HEK293 (cell line): ENCODE results near the gene HDLBP.

Source experiments
- CTCF ChIA-PET: fragments of 350-600 bp; formaldehyde crosslinking; extraction: SDS; loops from one replicate; lab custom pipeline; 2021; ENCODE audit warnings: antibody characterized with exemption; lab: Yijun Ruan, JAX
- POLR2A ChIA-PET: fragments of 300-600 bp; formaldehyde crosslinking; extraction: SDS; loops from one replicate; lab custom pipeline; 2020; ENCODE audit warnings: antibody characterized with exemption, inconsistent platforms; lab: Yijun Ruan, JAX
- H3K27ac ChIP-seq: fragments of 200-500 bp; sonication (Bioruptor generic); 2 replicates; pipeline ENCODE4 v1.5.1; 2014; ENCODE audit warnings: low read depth, low read length, control low read depth, inconsistent platforms; ENCODE audit errors: extremely low read depth
- H3K36me3 ChIP-seq, 2 experiments: fragments of 200-500 bp in 1 of 2; sonication (Bioruptor generic) in 1 of 2; 1 replicate in 1 of 2; 2 replicates in 1 of 2; pipeline ENCODE4 v1.5.1; 2014 to 2017; ENCODE audit warnings: inconsistent platforms in 2 of 2, low read length in 2 of 2; ENCODE audit not compliant: control insufficient read depth in 2 of 2, insufficient read depth in 1 of 2
- H3K4me1 ChIP-seq: fragments of 200-500 bp; sonication (Bioruptor generic); 2 replicates; pipeline ENCODE4 v1.5.1; 2014; ENCODE audit warnings: mild to moderate bottlenecking, low read length, inconsistent platforms; ENCODE audit not compliant: control insufficient read depth, insufficient read depth
- H3K4me3 ChIP-seq: 2 replicates; pipeline ENCODE4 v1.5.1; 2011; ENCODE audit warnings: low read depth, mild to moderate bottlenecking, control low read depth, low read length, moderate library complexity
- H3K9me3 ChIP-seq: fragments of 200-500 bp; sonication (Bioruptor generic); 2 replicates; pipeline ENCODE4 v1.5.1; 2014; ENCODE audit warnings: low read depth, low read length, inconsistent platforms; ENCODE audit not compliant: control insufficient read depth, insufficient read depth
- GLIS1 ChIP-seq: fragments of 450-650 bp; formaldehyde crosslinking; IDR thresholded peaks from 2 replicates; pipeline ENCODE4 v1.5.1; 2016; ENCODE audit warnings: missing biosample characterization, missing genetic modification characterization
- KLF16 ChIP-seq: fragments of 450-650 bp; formaldehyde crosslinking; IDR thresholded peaks from 2 replicates; pipeline ENCODE4 v1.5.1; 2017; ENCODE audit warnings: missing biosample characterization, missing genetic modification characterization
- KLF8 ChIP-seq: fragments of 450-650 bp; formaldehyde crosslinking; IDR thresholded peaks from 2 replicates; pipeline ENCODE4 v1.5.1; 2016; ENCODE audit warnings: missing biosample characterization, missing genetic modification characterization
- MYNN ChIP-seq: fragments of 450-650 bp; formaldehyde crosslinking; IDR thresholded peaks from 2 replicates; pipeline ENCODE4 v1.5.1; 2016; ENCODE audit warnings: missing biosample characterization, missing genetic modification characterization, borderline replicate concordance
- PRDM10 ChIP-seq: fragments of 450-650 bp; formaldehyde crosslinking; IDR thresholded peaks from 2 replicates; pipeline ENCODE4 v1.5.1; 2016; ENCODE audit warnings: missing biosample characterization, missing genetic modification characterization
- SALL2 ChIP-seq: fragments of 450-650 bp; formaldehyde crosslinking; IDR thresholded peaks from 2 replicates; pipeline ENCODE4 v1.5.0; 2017; ENCODE audit warnings: missing biosample characterization, mild to moderate bottlenecking, missing genetic modification characterization, borderline replicate concordance
- ZBTB17 ChIP-seq: fragments of 450-650 bp; formaldehyde crosslinking; IDR thresholded peaks from 2 replicates; pipeline ENCODE4 v1.5.1; 2016; ENCODE audit warnings: missing biosample characterization, missing genetic modification characterization
- ZBTB21 ChIP-seq: fragments of 450-650 bp; formaldehyde crosslinking; IDR thresholded peaks from 2 replicates; pipeline ENCODE4 v1.5.1; 2017; ENCODE audit warnings: missing biosample characterization, missing genetic modification characterization
- ZBTB26 ChIP-seq: fragments of 450-650 bp; formaldehyde crosslinking; optimal IDR thresholded peaks from 2 replicates; pipeline ENCODE3; 2016; ENCODE audit warnings: missing biosample characterization, mild to moderate bottlenecking, missing genetic modification characterization
- ZBTB6 ChIP-seq: fragments of 450-650 bp; formaldehyde crosslinking; IDR thresholded peaks from 2 replicates; pipeline ENCODE4 v1.5.1; 2017; ENCODE audit warnings: missing biosample characterization, missing genetic modification characterization
- ZFHX2 ChIP-seq: fragments of 450-650 bp; formaldehyde crosslinking; conservative IDR thresholded peaks from 2 replicates; pipeline ENCODE4 v1.5.1; 2016; ENCODE audit warnings: missing biosample characterization, missing genetic modification characterization
- ZFP37 ChIP-seq: fragments of 450-650 bp; formaldehyde crosslinking; IDR thresholded peaks from 2 replicates; pipeline ENCODE4 v1.5.1; 2016; ENCODE audit warnings: missing biosample characterization, missing genetic modification characterization
- ZFP41 ChIP-seq: fragments of 450-650 bp; formaldehyde crosslinking; IDR thresholded peaks from 2 replicates; pipeline ENCODE4 v1.5.1; 2016; ENCODE audit warnings: missing biosample characterization, missing genetic modification characterization, borderline replicate concordance
- ZFP69B ChIP-seq: fragments of 450-650 bp; formaldehyde crosslinking; IDR thresholded peaks from 2 replicates; pipeline ENCODE4 v1.5.1; 2016; ENCODE audit warnings: missing biosample characterization, missing genetic modification characterization
- ZIC2 ChIP-seq: fragments of 450-650 bp; formaldehyde crosslinking; IDR thresholded peaks from 2 replicates; pipeline ENCODE4 v1.5.1; 2016; ENCODE audit warnings: missing biosample characterization, missing genetic modification characterization
- ZNF18 ChIP-seq: fragments of 450-650 bp; formaldehyde crosslinking; IDR thresholded peaks from 2 replicates; pipeline ENCODE4 v1.5.1; 2016; ENCODE audit warnings: missing biosample characterization, missing genetic modification characterization
- ZNF19 ChIP-seq: fragments of 450-650 bp; formaldehyde crosslinking; IDR thresholded peaks from 2 replicates; pipeline ENCODE4; 2016; ENCODE audit warnings: missing biosample characterization, missing genetic modification characterization, low read depth
- ZNF214 ChIP-seq: fragments of 450-650 bp; formaldehyde crosslinking; IDR thresholded peaks from 2 replicates; pipeline ENCODE4 v1.5.1; 2017; ENCODE audit warnings: missing biosample characterization, mild to moderate bottlenecking, missing genetic modification characterization, borderline replicate concordance
- ZNF221 ChIP-seq: fragments of 450-650 bp; formaldehyde crosslinking; IDR thresholded peaks from 2 replicates; pipeline ENCODE4 v1.5.1; 2017; ENCODE audit warnings: missing biosample characterization, missing genetic modification characterization, borderline replicate concordance
- ZNF341 ChIP-seq: fragments of 450-650 bp; formaldehyde crosslinking; IDR thresholded peaks from 2 replicates; pipeline ENCODE4; 2016; ENCODE audit warnings: low read depth, missing biosample characterization, missing genetic modification characterization
- ZNF362 ChIP-seq: fragments of 450-650 bp; formaldehyde crosslinking; IDR thresholded peaks from 2 replicates; pipeline ENCODE4 v1.5.1; 2016; ENCODE audit warnings: missing biosample characterization, missing genetic modification characterization
- ZNF366 ChIP-seq: fragments of 450-650 bp; formaldehyde crosslinking; conservative IDR thresholded peaks from 2 replicates; pipeline ENCODE4 v1.5.1; 2016; ENCODE audit warnings: missing biosample characterization, missing genetic modification characterization
- ZNF37A ChIP-seq: fragments of 450-650 bp; IDR thresholded peaks from 2 replicates; pipeline ENCODE4 v1.5.1; 2018; ENCODE audit warnings: missing biosample characterization, missing genetic modification characterization
- ZNF585B ChIP-seq: fragments of 450-650 bp; formaldehyde crosslinking; IDR thresholded peaks from 2 replicates; pipeline ENCODE4 v1.5.1; 2016; ENCODE audit warnings: missing biosample characterization, missing genetic modification characterization
- ZNF624 ChIP-seq: fragments of 450-650 bp; formaldehyde crosslinking; IDR thresholded peaks from 2 replicates; pipeline ENCODE4 v1.5.1; 2017; ENCODE audit warnings: missing biosample characterization, missing genetic modification characterization
- ZNF670 ChIP-seq: fragments of 450-650 bp; formaldehyde crosslinking; IDR thresholded peaks from 2 replicates; pipeline ENCODE4 v1.5.1; 2016; ENCODE audit warnings: missing biosample characterization, missing genetic modification characterization, low read depth
- ZSCAN23 ChIP-seq: fragments of 450-650 bp; formaldehyde crosslinking; IDR thresholded peaks from 2 replicates; pipeline ENCODE4 v1.5.1; 2016; ENCODE audit warnings: missing biosample characterization, missing genetic modification characterization

The HDLBP gene

GRCh38 chr2:241216211-241216761 is 99.2 kb downstream of the HDLBP start:
- Histone ChIP-seq H3K36me3 (no peaks in the 10 kb centered on the region; a peak in 1 of 3 replicates), H3K27ac (no peak overlapping the region), H3K9me3 (no peaks in the 10 kb centered on the region), H3K4me3 (no peak overlapping the region), H3K4me1 (no peaks in the 10 kb centered on the region)
- CTCF ChIA-PET: interaction anchor here (0.7 to 1.0 kb wide), 2 partner anchors 9 to 21 kb away, joined by 3 read pairs; no protein-coding TSS in a partner anchor
- no peak for TF ChIP-seq MYNN (tag by site-specific recombination)
- TF ChIP-seq GLIS1 (tag by site-specific recombination): peak; percentile 90
- peak; percentile 78 for TF ChIP-seq ZIC2 (tag by site-specific recombination)
- POLR2A ChIA-PET: interaction anchor here (0.8 kb wide), 1 partner anchor 66 kb away, joined by 4 read pairs; the partner anchor contains the start of gene PPP1R7

GRCh38 chr2:241215421-241215820 is 100.1 kb downstream of the HDLBP start:
- ChIA-PET POLR2A (no interaction called here), CTCF (interaction anchor here (0.6 to 1.0 kb wide), 2 partner anchors 8 to 522 kb away, joined by 3 read pairs; no protein-coding TSS in a partner anchor)
- H3K4me1 ChIP-seq: no peaks in the 10 kb centered on the region

GRCh38 chr2:241214766-241215165 is 100.7 kb downstream of the HDLBP start:
- ChIA-PET POLR2A (no interaction called here), CTCF (no interaction called here)
- Histone ChIP-seq H3K9me3 (no peaks in the 10 kb centered on the region), H3K4me1 (no peaks in the 10 kb centered on the region), H3K4me3 (no peak overlapping the region), H3K27ac (no peak overlapping the region), H3K36me3 (no peaks in the 10 kb centered on the region)
- no peak for TF ChIP-seq ZNF585B (tag by site-specific recombination)
- no peak for TF ChIP-seq PRDM10 (tag by site-specific recombination)
- no peak for TF ChIP-seq ZNF37A (tag by site-specific recombination)
- TF ChIP-seq ZNF18 (tag by site-specific recombination): no peak
- TF ChIP-seq ZFP37 (tag by site-specific recombination): no peak
- no peak for TF ChIP-seq ZFHX2 (tag by site-specific recombination)
- no peak for TF ChIP-seq ZFP41 (tag by site-specific recombination)
- TF ChIP-seq ZNF221: no peak
- TF ChIP-seq ZBTB6: no peak
- TF ChIP-seq KLF8 (tag by site-specific recombination): no peak
- no peak for TF ChIP-seq ZNF214 (tag by site-specific recombination)
- no peak for TF ChIP-seq ZSCAN23 (tag by site-specific recombination)

More at GRCh38 chr2:241215421-241215820, 100.1 kb downstream of the HDLBP start:
- Histone ChIP-seq H3K27ac (no peak overlapping the region), H3K9me3 (no peaks in the 10 kb centered on the region), H3K4me3 (no peak overlapping the region), H3K36me3 (no peaks in the 10 kb centered on the region; a peak in 1 of 3 replicates)
- TF ChIP-seq ZNF341 (tag by site-specific recombination) (no peak), ZFP69B (tag by site-specific recombination) (no peak), ZNF362 (tag by site-specific recombination) (no peak), ZNF670 (no peak), ZBTB21 (tag by site-specific recombination) (no peak), ZBTB17 (tag by site-specific recombination) (no peak), KLF16 (tag by site-specific recombination) (no peak), ZNF624 (no peak), SALL2 (tag by site-specific recombination) (no peak), ZBTB26 (no peak), ZNF19 (no peak), ZNF366 (tag by site-specific recombination) (no peak)
